Activated T-helper 2 cell treated with anti-CD3 and anti-CD28 coated beads, Interferon-gamma antibody, Interleukin-2, Interleukin-4, amounts not matched to agents 10 μg/mL and 5 μg/mL and 100 μg/mL, durations not matched to agents 14 hours and 24 hours and 36 hours (primary cell): ENCODE measurements around the gene SIPA1L3. TPM values are rescaled to one million over a fixed set of nuclear protein-coding genes. Genes with fewer than 3 reads are reported as not detected.

ENCODE experiments used
- DNase-seq: peaks from one replicate; pipeline ENCODE4 v3.0.0; 2021; ENCODE audit warnings: low spot score
- H3K27ac Mint-ChIP-seq: one replicate; pipeline ENCODE4 v1.8.0; 2021; ENCODE audit warnings: mixed read lengths
- H3K27me3 Mint-ChIP-seq: one replicate; pipeline ENCODE4 v1.8.0; 2021; ENCODE audit warnings: low read depth, mixed read lengths
- H3K36me3 Mint-ChIP-seq: one replicate; pipeline ENCODE4 v1.8.0; 2021; ENCODE audit warnings: low read depth, mixed read lengths
- H3K4me1 Mint-ChIP-seq: one replicate; pipeline ENCODE4 v1.8.0; 2021; ENCODE audit warnings: low read depth, mixed read lengths
- H3K4me3 Mint-ChIP-seq: one replicate; pipeline ENCODE4 v1.8.0; 2021; ENCODE audit warnings: low read depth, mild to moderate bottlenecking, moderate library complexity, mixed read lengths
- H3K9me3 Mint-ChIP-seq: one replicate; pipeline ENCODE4 v1.8.0; 2021; ENCODE audit warnings: mixed read lengths
- intact Hi-C: fragments of 100-400 bp; cut with micrococcal nuclease; formaldehyde crosslinking; loops from one replicate; pipeline ENCODE4 v1.15.1; 2023
- total RNA-seq: library from RNA; stranded (reverse); gene quantifications from 2 replicates; pipeline ENCODE4 v1.2.3, GENCODE V29; 2022

Gene SIPA1L3
- total RNA-seq, 1 donor from 2014 or later: 15.9 TPM

DNA sequence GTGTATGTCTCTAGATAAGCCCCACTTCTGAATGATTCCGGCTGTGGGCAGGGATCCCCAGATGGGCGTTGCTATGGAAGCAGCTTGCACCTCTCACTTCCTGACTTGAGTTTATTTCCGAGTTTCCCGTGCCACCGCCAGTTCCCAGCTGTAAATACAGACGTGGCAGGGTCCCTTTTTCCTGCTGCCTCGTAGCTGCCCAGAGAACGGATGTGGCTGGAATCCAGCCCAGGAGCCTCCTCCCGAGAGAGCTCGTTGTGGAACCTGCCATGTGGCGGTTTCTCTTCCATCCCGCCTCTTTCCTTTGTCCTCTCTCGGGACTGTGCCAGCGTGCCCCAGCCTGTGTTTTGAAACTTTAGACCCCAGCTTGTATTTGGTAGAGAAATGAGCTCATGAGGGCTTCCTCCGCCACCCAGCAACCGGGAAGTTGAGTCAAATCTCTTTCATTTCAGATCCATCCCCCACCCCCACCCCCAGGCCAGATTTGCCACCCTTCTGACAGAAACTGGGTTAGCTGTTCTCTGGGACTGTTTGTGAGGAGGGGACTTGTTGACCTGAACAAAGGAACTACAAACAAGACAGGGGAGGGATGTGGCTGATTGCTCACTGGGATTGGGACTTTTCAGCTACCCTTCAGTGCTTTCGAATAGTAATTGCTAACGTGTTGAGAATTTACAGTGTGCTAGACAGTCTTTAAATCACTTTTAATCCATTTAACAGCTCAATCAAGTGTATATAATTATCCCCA lies 96.6 kb downstream of the SIPA1L3 start:
- intact Hi-C loops: no loop called here
- Mint-ChIP-seq H3K27ac (no peak overlapping the region), H3K27me3 (no peaks in the 10 kb centered on the region), H3K4me3 (no peak overlapping the region), H3K36me3 (no peaks in the 10 kb centered on the region), H3K4me1 (no peaks in the 10 kb centered on the region), H3K9me3 (no peaks in the 10 kb centered on the region)
- no peak for DNase-seq

DNA sequence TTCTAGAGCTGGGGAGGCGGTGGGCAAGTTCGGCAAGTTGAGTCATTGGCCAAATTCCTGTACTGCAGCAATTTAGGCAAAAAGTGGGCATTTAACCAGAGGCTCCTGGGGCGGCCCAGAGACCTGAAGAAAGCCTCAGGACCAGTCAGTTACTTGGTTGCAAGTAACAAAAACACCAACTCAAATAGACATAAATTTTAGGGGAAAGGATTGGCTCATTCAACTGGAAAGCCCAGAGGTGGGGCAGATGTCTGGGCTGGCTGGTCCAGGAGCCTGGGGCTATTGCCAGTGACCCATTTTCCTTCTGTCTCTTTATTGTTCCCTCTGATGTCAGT lies 97.1 kb downstream of the SIPA1L3 start:
- intact Hi-C loops: no loop called here

DNA sequence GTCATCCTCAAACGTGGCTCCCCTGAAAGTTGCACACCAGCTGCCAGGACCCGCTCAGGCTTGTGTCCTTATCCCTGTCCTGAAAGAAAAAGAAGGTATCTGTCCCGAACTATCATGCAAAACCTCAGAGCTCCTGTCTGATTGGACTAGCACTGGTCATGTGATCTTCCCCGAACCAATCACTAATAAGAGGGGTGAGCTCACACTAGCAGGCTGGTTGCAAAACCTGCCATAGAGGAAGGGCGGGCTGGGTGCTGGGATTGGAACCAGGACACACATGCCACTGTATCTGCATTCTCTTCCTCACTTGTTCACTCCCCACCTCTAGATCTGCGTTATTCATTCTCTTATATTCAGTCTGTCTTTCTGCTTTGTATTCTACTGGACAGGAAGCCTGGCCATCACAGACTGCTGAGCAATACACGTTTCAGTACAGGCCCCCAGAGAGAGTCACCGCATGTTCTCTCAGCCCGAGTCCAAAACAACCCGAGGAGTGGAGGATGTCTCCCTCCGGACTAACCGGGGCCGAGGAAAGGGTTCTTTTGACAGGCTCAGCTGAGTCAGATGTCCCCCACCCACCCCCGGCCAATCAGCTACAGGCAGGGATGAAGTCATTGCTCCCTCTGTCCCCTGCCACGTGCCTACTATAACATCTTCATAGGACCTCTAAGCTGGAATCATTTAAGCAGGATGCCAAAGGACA lies 97.7 kb downstream of the SIPA1L3 start:
- Mint-ChIP-seq H3K36me3 (no peaks in the 10 kb centered on the region), H3K27ac (no peak overlapping the region), H3K4me3 (no peak overlapping the region), H3K4me1 (no peaks in the 10 kb centered on the region), H3K27me3 (no peaks in the 10 kb centered on the region), H3K9me3 (no peaks in the 10 kb centered on the region)
- intact Hi-C loops: no loop called here
- no peak for DNase-seq

More for the DNA sequence above, 97.1 kb downstream of the SIPA1L3 start:
- Mint-ChIP-seq H3K36me3 (no peaks in the 10 kb centered on the region), H3K27ac (no peak overlapping the region), H3K27me3 (no peaks in the 10 kb centered on the region), H3K4me3 (no peak overlapping the region), H3K9me3 (no peaks in the 10 kb centered on the region), H3K4me1 (no peaks in the 10 kb centered on the region)
- DNase-seq: no peak

GRCh38 chr19:38005224-38005614 lies 98.2 kb downstream of the SIPA1L3 start:
- no peak overlapping the region for H3K4me3 Mint-ChIP-seq
- no peaks in the 10 kb centered on the region for H3K4me1 Mint-ChIP-seq
- H3K36me3 Mint-ChIP-seq: no peaks in the 10 kb centered on the region
- no peaks in the 10 kb centered on the region for H3K9me3 Mint-ChIP-seq
- H3K27ac Mint-ChIP-seq: no peak overlapping the region
- H3K27me3 Mint-ChIP-seq: no peaks in the 10 kb centered on the region
- intact Hi-C loops: no loop called here
- DNase-seq: no peak

- H3K9me3 Mint-ChIP-seq: no peaks in the 10 kb centered on the region
- H3K4me3 Mint-ChIP-seq: no peak overlapping the region
- no peaks in the 10 kb centered on the region for H3K27me3 Mint-ChIP-seq
- DNase-seq: no peak
- H3K4me1 Mint-ChIP-seq: no peaks in the 10 kb centered on the region
- H3K27ac Mint-ChIP-seq: no peak overlapping the region
- intact Hi-C loops: no loop called here
- H3K36me3 Mint-ChIP-seq: no peaks in the 10 kb centered on the region
Observed at GRCh38 chr19:38006361-38007045, 99.5 kb downstream of the SIPA1L3 start.

- intact Hi-C loops: no loop called here
- no peak for DNase-seq
- Mint-ChIP-seq H3K9me3 (no peaks in the 10 kb centered on the region), H3K27me3 (no peaks in the 10 kb centered on the region), H3K4me1 (no peaks in the 10 kb centered on the region), H3K4me3 (no peak overlapping the region), H3K27ac (no peak overlapping the region), H3K36me3 (no peaks in the 10 kb centered on the region)
Observed at GRCh38 chr19:38009650-38010242, 102.7 kb downstream of the SIPA1L3 start.

GRCh38 chr19:38011426-38011825 lies 104.4 kb downstream of the SIPA1L3 start:
- DNase-seq: no peak
- Mint-ChIP-seq H3K4me3 (no peak overlapping the region), H3K9me3 (no peaks in the 10 kb centered on the region), H3K27me3 (no peaks in the 10 kb centered on the region), H3K36me3 (no peaks in the 10 kb centered on the region), H3K4me1 (no peaks in the 10 kb centered on the region), H3K27ac (no peak overlapping the region)
- intact Hi-C loops: no loop called here

GRCh38 chr19:38012290-38012689 lies 105.3 kb downstream of the SIPA1L3 start:
- H3K36me3 Mint-ChIP-seq: no peaks in the 10 kb centered on the region
- H3K9me3 Mint-ChIP-seq: no peaks in the 10 kb centered on the region
- H3K27ac Mint-ChIP-seq: no peak overlapping the region
- intact Hi-C loops: no loop called here
- H3K4me1 Mint-ChIP-seq: no peaks in the 10 kb centered on the region
- H3K4me3 Mint-ChIP-seq: no peak overlapping the region
- no peak for DNase-seq
- no peaks in the 10 kb centered on the region for H3K27me3 Mint-ChIP-seq

- intact Hi-C loops: no loop called here
- no peaks in the 10 kb centered on the region for H3K9me3 Mint-ChIP-seq
- no peak overlapping the region for H3K4me3 Mint-ChIP-seq
- H3K27ac Mint-ChIP-seq: no peak overlapping the region
- no peaks in the 10 kb centered on the region for H3K27me3 Mint-ChIP-seq
- no peak for DNase-seq
- no peaks in the 10 kb centered on the region for H3K36me3 Mint-ChIP-seq
- no peaks in the 10 kb centered on the region for H3K4me1 Mint-ChIP-seq
Observed at GRCh38 chr19:38012944-38013343, 105.9 kb downstream of the SIPA1L3 start.

DNA sequence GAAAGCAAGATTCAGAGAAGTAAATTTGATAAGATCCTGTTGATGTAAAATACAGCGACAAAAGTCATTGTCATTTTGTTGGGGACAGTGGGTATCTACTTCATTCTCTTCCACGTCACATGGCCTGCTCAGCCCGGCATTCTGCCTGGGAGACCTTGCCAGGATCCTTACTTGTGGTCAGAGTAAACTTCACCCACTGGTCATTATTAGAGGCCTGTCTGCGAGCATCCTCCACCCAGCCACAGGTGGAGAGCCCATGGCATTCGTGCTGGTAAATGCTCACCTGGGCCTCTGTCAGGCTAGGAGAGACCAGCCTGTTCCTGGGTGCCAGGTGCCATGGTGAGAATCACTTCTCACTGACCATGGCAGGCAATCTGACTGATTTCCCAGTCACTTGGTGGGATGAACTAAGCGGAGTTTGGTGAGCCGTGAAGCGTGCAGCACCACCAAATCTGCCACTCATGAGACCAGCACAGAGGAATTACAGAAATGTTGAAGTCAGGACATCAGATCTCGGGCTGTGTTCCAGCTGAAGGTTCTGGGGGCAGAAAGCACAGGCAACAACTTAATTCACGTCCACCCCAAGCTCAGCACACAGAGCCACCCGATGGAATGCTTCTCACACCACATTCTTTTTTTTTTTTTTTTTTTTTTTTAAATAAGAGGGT lies 107.0 kb downstream of the SIPA1L3 start:
- H3K27me3 Mint-ChIP-seq: no peaks in the 10 kb centered on the region
- no peaks in the 10 kb centered on the region for H3K36me3 Mint-ChIP-seq
- intact Hi-C loops: no loop called here
- DNase-seq: no peak
- H3K9me3 Mint-ChIP-seq: no peaks in the 10 kb centered on the region
- H3K27ac Mint-ChIP-seq: no peak overlapping the region
- no peak overlapping the region for H3K4me3 Mint-ChIP-seq
- no peaks in the 10 kb centered on the region for H3K4me1 Mint-ChIP-seq

DNA sequence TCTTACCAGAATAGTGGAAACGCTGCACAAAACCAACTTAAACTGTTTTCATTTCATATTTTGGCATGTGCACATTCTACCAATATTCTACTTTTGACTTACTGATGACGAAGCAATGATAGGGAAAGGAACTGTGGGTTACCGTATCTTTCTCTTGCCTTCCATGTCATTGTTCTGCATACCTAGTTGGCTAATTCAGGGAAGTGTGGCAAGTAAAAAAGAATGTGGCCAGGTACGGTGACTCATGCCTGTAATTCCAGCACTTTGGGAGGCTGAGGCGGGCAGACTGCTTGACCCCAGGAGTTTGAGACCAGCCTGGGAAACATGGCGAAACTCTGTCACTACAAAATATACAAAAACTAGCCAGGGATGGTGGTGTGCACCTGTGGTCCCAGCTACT lies 108.2 kb downstream of the SIPA1L3 start:
- H3K36me3 Mint-ChIP-seq: no peaks in the 10 kb centered on the region
- no peak overlapping the region for H3K4me3 Mint-ChIP-seq
- intact Hi-C loops: no loop called here
- H3K9me3 Mint-ChIP-seq: no peaks in the 10 kb centered on the region
- no peaks in the 10 kb centered on the region for H3K27me3 Mint-ChIP-seq
- DNase-seq: no peak
- H3K27ac Mint-ChIP-seq: no peak overlapping the region
- H3K4me1 Mint-ChIP-seq: no peaks in the 10 kb centered on the region

- Mint-ChIP-seq H3K9me3 (no peaks in the 10 kb centered on the region), H3K27me3 (no peaks in the 10 kb centered on the region), H3K36me3 (no peaks in the 10 kb centered on the region), H3K27ac (no peak overlapping the region), H3K4me3 (no peak overlapping the region), H3K4me1 (no peaks in the 10 kb centered on the region)
- DNase-seq: no peak
- intact Hi-C loops: no loop called here
Observed at GRCh38 chr19:38015761-38016160, 108.8 kb downstream of the SIPA1L3 start.
